ENCODE measurements around the gene SEMA6C.
"Not testable (repeated sequence)": the region's sequence is repeated elsewhere in the genome, so short reads cannot be mapped to it uniquely, and the experiment has no call there.

Gene SEMA6C, protein sequence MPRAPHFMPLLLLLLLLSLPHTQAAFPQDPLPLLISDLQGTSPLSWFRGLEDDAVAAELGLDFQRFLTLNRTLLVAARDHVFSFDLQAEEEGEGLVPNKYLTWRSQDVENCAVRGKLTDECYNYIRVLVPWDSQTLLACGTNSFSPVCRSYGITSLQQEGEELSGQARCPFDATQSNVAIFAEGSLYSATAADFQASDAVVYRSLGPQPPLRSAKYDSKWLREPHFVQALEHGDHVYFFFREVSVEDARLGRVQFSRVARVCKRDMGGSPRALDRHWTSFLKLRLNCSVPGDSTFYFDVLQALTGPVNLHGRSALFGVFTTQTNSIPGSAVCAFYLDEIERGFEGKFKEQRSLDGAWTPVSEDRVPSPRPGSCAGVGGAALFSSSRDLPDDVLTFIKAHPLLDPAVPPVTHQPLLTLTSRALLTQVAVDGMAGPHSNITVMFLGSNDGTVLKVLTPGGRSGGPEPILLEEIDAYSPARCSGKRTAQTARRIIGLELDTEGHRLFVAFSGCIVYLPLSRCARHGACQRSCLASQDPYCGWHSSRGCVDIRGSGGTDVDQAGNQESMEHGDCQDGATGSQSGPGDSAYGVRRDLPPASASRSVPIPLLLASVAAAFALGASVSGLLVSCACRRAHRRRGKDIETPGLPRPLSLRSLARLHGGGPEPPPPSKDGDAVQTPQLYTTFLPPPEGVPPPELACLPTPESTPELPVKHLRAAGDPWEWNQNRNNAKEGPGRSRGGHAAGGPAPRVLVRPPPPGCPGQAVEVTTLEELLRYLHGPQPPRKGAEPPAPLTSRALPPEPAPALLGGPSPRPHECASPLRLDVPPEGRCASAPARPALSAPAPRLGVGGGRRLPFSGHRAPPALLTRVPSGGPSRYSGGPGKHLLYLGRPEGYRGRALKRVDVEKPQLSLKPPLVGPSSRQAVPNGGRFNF

GRCh38 chr1:151146412-151147131 lies at the start of gene SEMA6C:
TSS of gene SEMA6C (minus strand) at chr1:151146631. CDS start at chr1:151142621, 4,010 bp downstream.
- peak within 1 kb of the TSS; percentile 30 for H3K27ac ChIP-seq (ENCODE audit: low read depth, low read length)
- H3K9ac ChIP-seq (ENCODE audit: low read length in 5 of 5): peak within 1 kb of the TSS; percentile 48 to 84 (median 76)
- peaks cover 3 to 43% (median 30%) of the 10 kb centered on the region in 5 donors for H3K4me1 ChIP-seq (ENCODE audit: control insufficient read depth in 5 of 5, insufficient read depth in 5 of 5, low read length in 5 of 5)
- H3K27me3 ChIP-seq (ENCODE audit: control insufficient read depth in 5 of 5, insufficient read depth in 4 of 5, low read length in 5 of 5): no peaks in the 10 kb centered on the region
- peaks cover 0 to 2% (median 0%) of the 10 kb centered on the region in 5 donors for H3K36me3 ChIP-seq (ENCODE audit: control insufficient read depth in 5 of 5, insufficient read depth in 5 of 5, low read length in 5 of 5)
- peak within 1 kb of the TSS; percentile 65 to 90 (median 82) for H3K4me3 ChIP-seq (ENCODE audit: low read depth in 1 of 5, low read length in 5 of 5)
- no peaks in the 10 kb centered on the region for H3K9me3 ChIP-seq (ENCODE audit: control insufficient read depth in 5 of 5, low read length in 5 of 5)

- not testable (repeated sequence) for H3K4me3 ChIP-seq (ENCODE audit: low read depth in 1 of 5, low read length in 5 of 5); H3K27me3 ChIP-seq (ENCODE audit: control insufficient read depth in 5 of 5, insufficient read depth in 4 of 5, low read length in 5 of 5); H3K9ac ChIP-seq (ENCODE audit: low read length in 5 of 5); H3K27ac ChIP-seq (ENCODE audit: low read depth, low read length); H3K36me3 ChIP-seq (ENCODE audit: control insufficient read depth in 5 of 5, insufficient read depth in 5 of 5, low read length in 5 of 5); H3K9me3 ChIP-seq (ENCODE audit: control insufficient read depth in 5 of 5, low read length in 5 of 5)
- peaks cover 2 to 34% (median 22%) of the 10 kb centered on the region in 5 donors for H3K4me1 ChIP-seq (ENCODE audit: control insufficient read depth in 5 of 5, insufficient read depth in 5 of 5, low read length in 5 of 5)
Measured at GRCh38 chr1:151194894-151195594, 48.6 kb upstream of the SEMA6C start.

GRCh38 chr1:151193856-151194255 lies 47.4 kb upstream of the SEMA6C start:
- Histone ChIP-seq H3K27me3 (ENCODE audit: control insufficient read depth in 5 of 5, insufficient read depth in 4 of 5, low read length in 5 of 5) (no peaks in the 10 kb centered on the region), H3K9ac (ENCODE audit: low read length in 5 of 5) (no peak overlapping the region), H3K36me3 (ENCODE audit: control insufficient read depth in 5 of 5, insufficient read depth in 5 of 5, low read length in 5 of 5) (no peaks in the 10 kb centered on the region), H3K27ac (ENCODE audit: low read depth, low read length) (no peak overlapping the region), H3K4me3 (ENCODE audit: low read depth in 1 of 5, low read length in 5 of 5) (no peak overlapping the region), H3K9me3 (ENCODE audit: control insufficient read depth in 5 of 5, low read length in 5 of 5) (no peaks in the 10 kb centered on the region), H3K4me1 (ENCODE audit: control insufficient read depth in 5 of 5, insufficient read depth in 5 of 5, low read length in 5 of 5) (peaks cover 0 to 30% (median 20%) of the 10 kb centered on the region in 5 donors)

GRCh38 chr1:151193304-151193703 lies 46.9 kb upstream of the SEMA6C start:
- Histone ChIP-seq H3K9ac (ENCODE audit: low read length in 5 of 5) (no peak overlapping the region), H3K36me3 (ENCODE audit: control insufficient read depth in 5 of 5, insufficient read depth in 5 of 5, low read length in 5 of 5) (no peaks in the 10 kb centered on the region), H3K4me3 (ENCODE audit: low read depth in 1 of 5, low read length in 5 of 5) (no peak overlapping the region), H3K4me1 (ENCODE audit: control insufficient read depth in 5 of 5, insufficient read depth in 5 of 5, low read length in 5 of 5) (peaks cover 2 to 35% (median 25%) of the 10 kb centered on the region in 5 donors), H3K27me3 (ENCODE audit: control insufficient read depth in 5 of 5, insufficient read depth in 4 of 5, low read length in 5 of 5) (no peaks in the 10 kb centered on the region), H3K9me3 (ENCODE audit: control insufficient read depth in 5 of 5, low read length in 5 of 5) (no peaks in the 10 kb centered on the region), H3K27ac (ENCODE audit: low read depth, low read length) (no peak overlapping the region)

DNA sequence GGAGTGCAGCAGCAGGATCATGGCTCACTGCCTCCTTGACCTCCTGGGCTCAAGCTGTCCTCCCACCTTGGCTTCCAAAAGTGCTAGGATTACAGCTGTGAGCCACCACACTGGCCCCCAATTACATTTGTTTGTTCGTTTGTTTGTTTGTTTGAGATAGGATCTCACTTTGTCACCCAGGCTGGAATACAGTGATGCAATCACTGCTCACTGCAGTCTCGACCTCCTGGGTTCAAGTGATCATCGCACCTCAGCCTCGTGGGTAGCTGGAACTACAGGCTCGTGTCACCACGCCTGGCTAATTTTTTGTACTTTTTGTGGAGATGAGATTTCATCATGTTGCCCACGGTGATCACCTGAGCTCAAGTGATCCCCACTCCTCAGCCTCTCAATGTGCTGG lies 45.6 kb upstream of the SEMA6C start:
- H3K4me3 ChIP-seq (ENCODE audit: low read depth in 1 of 5, low read length in 5 of 5): no peak overlapping the region
- H3K36me3 ChIP-seq (ENCODE audit: control insufficient read depth in 5 of 5, insufficient read depth in 5 of 5, low read length in 5 of 5): no peaks in the 10 kb centered on the region
- H3K4me1 ChIP-seq (ENCODE audit: control insufficient read depth in 5 of 5, insufficient read depth in 5 of 5, low read length in 5 of 5): peaks cover 2 to 33% (median 28%) of the 10 kb centered on the region in 5 donors
- no peak overlapping the region for H3K9ac ChIP-seq (ENCODE audit: low read length in 5 of 5)
- H3K27me3 ChIP-seq (ENCODE audit: control insufficient read depth in 5 of 5, insufficient read depth in 4 of 5, low read length in 5 of 5): no peaks in the 10 kb centered on the region
- no peaks in the 10 kb centered on the region for H3K9me3 ChIP-seq (ENCODE audit: control insufficient read depth in 5 of 5, low read length in 5 of 5)
- no peak overlapping the region for H3K27ac ChIP-seq (ENCODE audit: low read depth, low read length)

GRCh38 chr1:151189637-151190445 lies 43.4 kb upstream of the SEMA6C start, which contains the start of gene VPS72:
TSS of gene VPS72 (minus strand) at chr1:151190197. CDS start at chr1:151190121, 76 bp downstream.
- Histone ChIP-seq H3K27me3 (ENCODE audit: control insufficient read depth in 5 of 5, insufficient read depth in 4 of 5, low read length in 5 of 5) (no peaks in the 10 kb centered on the region), H3K9ac (ENCODE audit: low read length in 5 of 5) (peak within 1 kb of the TSS; percentile 88 to 99 (median 92)), H3K4me1 (ENCODE audit: control insufficient read depth in 5 of 5, insufficient read depth in 5 of 5, low read length in 5 of 5) (peaks cover 2 to 32% (median 21%) of the 10 kb centered on the region in 5 donors), H3K27ac (ENCODE audit: low read depth, low read length) (peak within 1 kb of the TSS; percentile 93), H3K36me3 (ENCODE audit: control insufficient read depth in 5 of 5, insufficient read depth in 5 of 5, low read length in 5 of 5) (peaks cover 5 to 11% (median 9%) of the 10 kb centered on the region in 5 donors), H3K4me3 (ENCODE audit: low read depth in 1 of 5, low read length in 5 of 5) (peak within 1 kb of the TSS; percentile 82 to 97 (median 85)), H3K9me3 (ENCODE audit: control insufficient read depth in 5 of 5, low read length in 5 of 5) (no peaks in the 10 kb centered on the region)

DNA sequence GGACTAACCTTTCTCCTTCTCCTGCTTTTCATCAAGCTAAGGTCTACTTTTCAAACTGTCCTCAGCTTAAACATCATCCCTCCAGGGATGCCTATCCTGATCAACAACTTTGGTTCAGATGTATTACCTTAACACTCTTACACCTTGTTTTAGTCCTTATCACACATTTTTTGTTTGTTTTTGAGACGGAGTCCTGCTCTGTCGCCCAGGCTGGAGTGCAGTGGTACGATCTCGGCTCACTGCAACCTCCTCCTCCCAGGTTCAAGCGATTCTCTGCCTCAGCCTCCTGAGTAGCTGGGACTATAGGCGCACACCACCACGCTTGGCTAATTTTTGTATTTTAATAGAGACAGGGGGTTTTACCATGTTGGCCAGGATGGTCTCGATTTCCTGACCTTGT lies 42.2 kb upstream of the SEMA6C start:
- peak overlapping the region; percentile 93 for H3K27ac ChIP-seq (ENCODE audit: low read depth, low read length)
- not testable (repeated sequence) for H3K9me3 ChIP-seq (ENCODE audit: control insufficient read depth in 5 of 5, low read length in 5 of 5); H3K27me3 ChIP-seq (ENCODE audit: control insufficient read depth in 5 of 5, insufficient read depth in 4 of 5, low read length in 5 of 5)
- H3K4me1 ChIP-seq (ENCODE audit: control insufficient read depth in 5 of 5, insufficient read depth in 5 of 5, low read length in 5 of 5): peaks cover 2 to 31% (median 21%) of the 10 kb centered on the region in 5 donors
- H3K9ac ChIP-seq (ENCODE audit: low read length in 5 of 5): peak overlapping the region; percentile 88 to 99 (median 92)
- H3K4me3 ChIP-seq (ENCODE audit: low read depth in 1 of 5, low read length in 5 of 5): peak overlapping the region; percentile 82 to 97 (median 85)
- H3K36me3 ChIP-seq (ENCODE audit: control insufficient read depth in 5 of 5, insufficient read depth in 5 of 5, low read length in 5 of 5): peaks cover 9 to 20% (median 18%) of the 10 kb centered on the region in 5 donors

DNA sequence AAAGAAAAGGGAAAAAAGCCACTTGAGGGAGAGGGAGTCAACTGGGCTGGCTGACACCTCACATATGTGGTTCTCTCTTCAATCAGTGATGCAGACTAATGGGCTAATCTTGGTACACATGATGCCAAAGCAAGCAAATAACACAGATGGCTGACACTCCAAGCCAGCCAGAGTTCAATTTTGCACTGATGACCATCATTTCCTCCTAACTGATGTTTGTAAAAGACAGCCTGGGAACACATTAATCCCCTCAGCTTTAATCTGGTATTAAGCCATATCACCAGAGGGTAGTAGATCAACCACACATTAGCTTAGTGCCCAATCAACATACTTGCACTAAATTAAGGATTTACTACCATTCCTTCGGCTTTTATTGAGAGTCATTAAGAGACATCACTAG lies 40.8 kb upstream of the SEMA6C start:
- H3K9me3 ChIP-seq (ENCODE audit: control insufficient read depth in 5 of 5, low read length in 5 of 5): no peaks in the 10 kb centered on the region
- H3K36me3 ChIP-seq (ENCODE audit: control insufficient read depth in 5 of 5, insufficient read depth in 5 of 5, low read length in 5 of 5): peaks cover 17 to 33% (median 28%) of the 10 kb centered on the region in 5 donors
- no peak overlapping the region for H3K4me3 ChIP-seq (ENCODE audit: low read depth in 1 of 5, low read length in 5 of 5)
- H3K9ac ChIP-seq (ENCODE audit: low read length in 5 of 5): peak overlapping the region in 4 of 5 donors; percentile 4 to 46 (median 32)
- H3K4me1 ChIP-seq (ENCODE audit: control insufficient read depth in 5 of 5, insufficient read depth in 5 of 5, low read length in 5 of 5): peaks cover 2 to 31% (median 21%) of the 10 kb centered on the region in 5 donors
- H3K27ac ChIP-seq (ENCODE audit: low read depth, low read length): no peak overlapping the region
- H3K27me3 ChIP-seq (ENCODE audit: control insufficient read depth in 5 of 5, insufficient read depth in 4 of 5, low read length in 5 of 5): no peaks in the 10 kb centered on the region
